HL-60 (cell line): Measurements from ENCODE around the gene GLIPR1L2.

ENCODE experiments used
- DNase-seq, 2 experiments: peaks; one replicate each; pipeline ENCODE4 v3.0.0-alpha.2; 2010 to 2020; ENCODE audit warnings: low read depth in 1 of 2, low spot score in 1 of 2
- H3K27ac ChIP-seq: fragments of 250-450 bp; sonication (Bioruptor Pico); replicated peaks from 2 replicates; pipeline ENCODE4 v1.5.1; 2020; ENCODE audit warnings: mild to moderate bottlenecking, moderate library complexity
- H3K27me3 ChIP-seq: fragments of 250-450 bp; sonication (Bioruptor Pico); 2 replicates; pipeline ENCODE4 v1.5.1; 2021; ENCODE audit warnings: mild to moderate bottlenecking, moderate library complexity; ENCODE audit not compliant: insufficient read depth, poor library complexity, severe bottlenecking
- H3K4me3 ChIP-seq: replicated peaks from 2 replicates; pipeline ENCODE4 v1.5.1; 2011; ENCODE audit warnings: mild to moderate bottlenecking, control low read depth, low read length; ENCODE audit not compliant: insufficient read depth
- CTCF ChIP-seq: IDR thresholded peaks from one replicate; pipeline ENCODE4 v1.5.1; 2011; ENCODE audit warnings: low read length, control low read depth, inconsistent platforms; ENCODE audit not compliant: insufficient read depth
- GABPA ChIP-seq: IDR thresholded peaks from 2 replicates; pipeline ENCODE4 v1.6.1; 2012; ENCODE audit warnings: low read depth
- POLR2AphosphoS5 ChIP-seq: IDR thresholded peaks from 2 replicates; pipeline ENCODE4 v1.6.1; 2012; ENCODE audit warnings: low read depth
- REST ChIP-seq: IDR thresholded peaks from 2 replicates; pipeline ENCODE4 v1.6.1; 2012; ENCODE audit warnings: low read depth; ENCODE audit not compliant: insufficient replicate concordance
- SPI1 ChIP-seq: IDR thresholded peaks from 2 replicates; pipeline ENCODE4 v1.6.1; 2012; ENCODE audit warnings: low read depth, mild to moderate bottlenecking, borderline replicate concordance

Gene GLIPR1L2

GRCh38 chr12:75478116-75478794 lies 87.4 kb downstream of the GLIPR1L2 start:
- DNase-seq: peak in 1 of 2 experiments; percentile 89
- no peaks in the 10 kb centered on the region for H3K27me3 ChIP-seq
- no peak overlapping the region for H3K4me3 ChIP-seq
- H3K27ac ChIP-seq: peak overlapping the region; percentile 60
- TF ChIP-seq SPI1 (peak; percentile 90), REST (no peak)

- H3K4me3 ChIP-seq: no peak overlapping the region
- H3K27me3 ChIP-seq: no peaks in the 10 kb centered on the region
- TF ChIP-seq POLR2AphosphoS5: no peak
- no peak for TF ChIP-seq SPI1
- TF ChIP-seq CTCF: no peak
- no peak for TF ChIP-seq REST
- no peak for TF ChIP-seq GABPA
- peak overlapping the region; percentile 96 for H3K27ac ChIP-seq
- DNase-seq: no peak
Observed at GRCh38 chr12:75479963-75480461, 89.1 kb downstream of the GLIPR1L2 start.

GRCh38 chr12:75480469-75480949 lies 89.6 kb downstream of the GLIPR1L2 start, which contains the start of gene GLIPR1:
TSS of gene GLIPR1 (plus strand) at chr12:75480755. CDS start at chr12:75480881, 126 bp downstream.
- Histone ChIP-seq H3K27ac (peak within 1 kb of the TSS; percentile 96), H3K4me3 (peak within 1 kb of the TSS; percentile 47), H3K27me3 (no peaks in the 10 kb centered on the region)
- DNase-seq: peak; percentile 55 to 88
- TF ChIP-seq SPI1 (0 out of 2 replicates have a peak, but pooled peaks have one; percentile 1), POLR2AphosphoS5 (peak; percentile 62; the same call in 1 of the 2 replicates), GABPA (no peak), CTCF (no peak), REST (peak; percentile 16)
